HepG2 (cell line): ENCODE results near the gene UTP15. TPM values are rescaled to one million over a fixed set of nuclear protein-coding genes. Genes with fewer than 3 reads are reported as not detected.

ENCODE experiments used
- ATF7 ChIP-seq, 2 experiments: fragments of 450-650 bp in 1 of 2; sonication (generic) in 1 of 2; formaldehyde crosslinking in 1 of 2; IDR thresholded peaks; 2 replicates each; pipeline versions ENCODE4 v1.4.0 to v1.6.1; 2016 to 2020; ENCODE audit warnings: antibody characterized with exemption in 1 of 2, mild to moderate bottlenecking in 1 of 2, missing genetic modification reagents in 1 of 2
- CSRNP1 ChIP-seq: sonication (generic); formaldehyde crosslinking; IDR thresholded peaks from 2 replicates; pipeline ENCODE4 v1.8.1; 2023; ENCODE audit warnings: mild to moderate bottlenecking, missing genetic modification reagents
- CTCF ChIP-seq: sonication (generic); formaldehyde crosslinking; IDR thresholded peaks from 2 replicates; pipeline ENCODE4 v1.5.0; 2020; ENCODE audit warnings: mild to moderate bottlenecking, missing genetic modification reagents, moderate library complexity
- DMAP1 ChIP-seq: IDR thresholded peaks from 2 replicates; pipeline ENCODE4 v1.6.1; 2016
- FOXA1 ChIP-seq, 2 experiments: fragments of 450-650 bp in 1 of 2; sonication (generic) in 1 of 2; formaldehyde crosslinking in 1 of 2; IDR thresholded peaks; 2 replicates each; pipeline versions ENCODE4 v1.4.0 to v1.6.1; 2016 to 2020; ENCODE audit warnings: missing genetic modification reagents in 1 of 2
- FUBP1 ChIP-seq: sonication (generic); formaldehyde crosslinking; IDR thresholded peaks from 2 replicates; pipeline ENCODE4 v1.5.1; 2020; ENCODE audit warnings: missing genetic modification reagents, mild to moderate bottlenecking, borderline replicate concordance
- GATA4 ChIP-seq: sonication (generic); IDR thresholded peaks from 2 replicates; pipeline ENCODE4 v1.6.1; 2016; ENCODE audit warnings: antibody characterized with exemption, low read depth, borderline replicate concordance
- GATAD2A ChIP-seq: IDR thresholded peaks from 2 replicates; pipeline ENCODE4 v1.6.1; 2016
- MAF1 ChIP-seq: sonication (generic); formaldehyde crosslinking; IDR thresholded peaks from 2 replicates; pipeline ENCODE4 v1.5.0; 2020; ENCODE audit warnings: missing genetic modification reagents, borderline replicate concordance
- NFKBIZ ChIP-seq: IDR thresholded peaks from 2 replicates; pipeline ENCODE4 v1.6.1; 2018; ENCODE audit warnings: missing genetic modification reagents, missing compliant biosample characterization
- TBL1XR1 ChIP-seq: fragments of 150-350 bp; IDR thresholded peaks from 2 replicates; pipeline ENCODE4 v1.6.1; 2014; ENCODE audit warnings: borderline replicate concordance, low read length; ENCODE audit not compliant: partially characterized antibody
- TCF7 ChIP-seq: sonication (generic); IDR thresholded peaks from 2 replicates; pipeline ENCODE4 v1.6.1; 2016; ENCODE audit warnings: antibody characterized with exemption, low read depth
- ZBTB39 ChIP-seq: sonication (generic); formaldehyde crosslinking; IDR thresholded peaks from 2 replicates; pipeline ENCODE4 v1.5.0; 2020; ENCODE audit warnings: missing genetic modification reagents
- ZNF17 ChIP-seq: sonication (generic); formaldehyde crosslinking; IDR thresholded peaks from 2 replicates; pipeline ENCODE4 v1.5.0; 2020; ENCODE audit warnings: mild to moderate bottlenecking, missing genetic modification reagents
- ZNF180 ChIP-seq: sonication (generic); formaldehyde crosslinking; IDR thresholded peaks from 2 replicates; pipeline ENCODE4 v1.4.0; 2020; ENCODE audit warnings: low read depth, missing genetic modification reagents, borderline replicate concordance
- ZNF281 ChIP-seq: sonication (generic); formaldehyde crosslinking; IDR thresholded peaks from 2 replicates; pipeline ENCODE4 v1.4.0; 2020; ENCODE audit warnings: missing genetic modification reagents, borderline replicate concordance
- ZNF326 ChIP-seq: sonication (generic); formaldehyde crosslinking; IDR thresholded peaks from 2 replicates; pipeline ENCODE4 v1.4.0; 2020; ENCODE audit warnings: missing genetic modification reagents, borderline replicate concordance
- ZNF775 ChIP-seq: sonication (generic); formaldehyde crosslinking; IDR thresholded peaks from 2 replicates; pipeline ENCODE4 v1.4.0; 2020; ENCODE audit warnings: missing genetic modification reagents, mild to moderate bottlenecking, moderate library complexity, borderline replicate concordance
- polyA plus RNA-seq, 8 experiments: library from polyadenylated mRNA; depleted of rRNA in 3 of 8; stranded (reverse) in 7 of 8; unstranded in 1 of 8; fragments of >200 nt; fragmentation: Illumina TruSeq in 4 of 8; extraction: Trizol in 4 of 8; gene quantifications; 2 replicates each; pipeline versions ENCODE4 v1.2.1 to v1.2.3, GENCODE V29; 2011 to 2016; ENCODE audit warnings: low read depth in 4 of 8, missing spikeins in 1 of 8, mixed read lengths in 1 of 8; ENCODE audit not compliant: insufficient read depth in 1 of 8
- total RNA-seq, 5 experiments: library from RNA; depleted of rRNA; stranded (reverse); fragments of >200 nt; fragmentation: Illumina TruSeq; extraction: Trizol; gene quantifications; 2 replicates each; pipeline ENCODE4 v1.2.3, GENCODE V29; 2016; ENCODE audit warnings: low read depth in 1 of 5

UTP15 gene
- total and polyA plus RNA-seq, 2 of the 13 experiments (the other 11 are each of a cell fraction or from before 2014, with no cell fraction given): 7.3 to 35.8 TPM

- no peak for TF ChIP-seq ZNF281 (CRISPR knock-in tag)
- no peak for TF ChIP-seq DMAP1
- no peak for TF ChIP-seq ZNF326
- TF ChIP-seq ZNF17 (CRISPR knock-in tag): 0 out of 2 replicates have a peak, but pooled peaks have one; percentile 26
- TF ChIP-seq FUBP1 (CRISPR knock-in tag): no peak
- no peak for TF ChIP-seq ZNF180 (CRISPR knock-in tag)
- no peak for TF ChIP-seq CSRNP1 (CRISPR knock-in tag)
- TF ChIP-seq ZBTB39: no peak
- no peak for TF ChIP-seq TBL1XR1
- no peak for TF ChIP-seq GATAD2A (CRISPR knock-in tag)
- no peak for TF ChIP-seq ATF7 (IDR thresholded peaks at IDR 0.05)
- no peak for TF ChIP-seq ATF7 (CRISPR knock-in tag; IDR thresholded peaks at IDR 0.05)
- no peak for TF ChIP-seq MAF1 (CRISPR knock-in tag)
- peak; percentile 23; the same call in 1 of the 2 replicates for TF ChIP-seq CTCF (CRISPR knock-in tag)
- TF ChIP-seq NFKBIZ (CRISPR knock-in tag): 0 out of 2 replicates have a peak, but pooled peaks have one; percentile 18
- no peak for TF ChIP-seq TCF7
- TF ChIP-seq FOXA1 (IDR thresholded peaks at IDR 0.05): no peak
- no peak for TF ChIP-seq FOXA1 (CRISPR knock-in tag; IDR thresholded peaks at IDR 0.05)
- TF ChIP-seq GATA4: no peak
- TF ChIP-seq ZNF775 (CRISPR knock-in tag): no peak
Measured at GRCh38 chr5:73625944-73626811, 60.6 kb downstream of the UTP15 start, which contains the start of gene ARHGEF28 (continued).
